ENCODE results near the gene SCRG1. TPM values are rescaled to one million over a fixed set of nuclear protein-coding genes. Genes with fewer than 3 reads are reported as not detected.

Gene SCRG1
- total RNA-seq (2021): not detected in 2 replicates
- percentile 5 among the genes with signal in this experiment for Bru-seq, nascent RNA
- BruChase-seq, experiment 1, labeled RNA remaining after a 2-hour chase: not detected
- BruChase-seq, experiment 2, labeled RNA remaining after a 6-hour chase: not detected
- long read RNA-seq, partial matches to known transcripts: 0 of 2 reads
- long read RNA-seq, other reads (novel, unspliced or antisense): 2 of 2 reads

DNA sequence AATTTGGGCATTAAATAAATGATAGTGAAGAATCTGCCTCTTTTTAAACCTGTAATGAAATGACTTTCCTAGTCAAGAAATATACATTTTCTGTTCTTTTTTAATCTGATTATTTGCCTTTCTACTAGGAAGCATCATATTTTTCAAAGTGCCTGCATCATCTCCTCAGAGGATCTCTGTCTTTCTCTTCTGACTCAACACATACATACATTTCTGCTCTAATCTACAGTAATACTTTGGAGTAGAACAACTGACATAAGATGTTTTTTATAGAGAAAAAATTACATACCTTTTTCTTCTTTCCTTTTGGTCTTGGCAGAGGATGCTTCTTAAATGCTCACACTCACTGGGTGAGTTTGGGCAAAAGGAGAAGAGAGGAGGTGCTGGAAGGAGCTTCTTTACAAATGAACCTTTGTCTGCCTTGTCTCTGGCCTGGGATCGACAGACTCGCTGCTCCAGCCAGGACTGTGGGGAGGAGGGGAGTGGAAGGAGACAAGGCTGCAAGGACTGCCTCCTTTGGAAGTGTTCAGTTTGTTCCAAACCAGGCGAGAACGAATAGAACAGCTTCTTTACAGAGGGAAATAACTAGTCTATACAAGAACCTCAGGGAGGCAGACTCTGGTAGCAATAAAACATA is at the start of gene SCRG1:
TSS of gene SCRG1 (minus strand) at position 338 of the 637 bp plus-strand sequence. CDS start 7,702 bp downstream, outside the sequence.
- ChIA-PET POLR2A (ENCODE audit: unreplicated experiment) (no interaction called here), CTCF (no interaction called here)
- Histone ChIP-seq H3K79me2 (ENCODE audit: low read depth) (no peaks in the 10 kb centered on the region), H3K27me3 (ENCODE audit: insufficient read depth, low read depth) (no peaks in the 10 kb centered on the region), H3K36me3 (ENCODE audit: low read depth) (no peaks in the 10 kb centered on the region), H3K4me2 (no peak within 1 kb of the TSS), H3K9me2 (ENCODE audit: insufficient read depth) (no peaks in the 10 kb centered on the region), H3K4me1 (replicated peaks; ENCODE audit: insufficient read depth) (no peaks in the 10 kb centered on the region), H4K20me1 (ENCODE audit: insufficient read depth) (no peaks in the 10 kb centered on the region), H3F3A (ENCODE audit: insufficient read depth, low read depth) (no peaks in the 10 kb centered on the region), H3K4me3 (no peak within 1 kb of the TSS), H3K27ac (no peak within 1 kb of the TSS), H2AFZ (no peak within 1 kb of the TSS), H3K9me3 (ENCODE audit: insufficient read depth, low read depth) (no peaks in the 10 kb centered on the region)
- intact Hi-C loops (cut with micrococcal nuclease; ENCODE audit: unreplicated experiment): no loop called here
- TF ChIP-seq EZH2 (IDR thresholded peaks at IDR 0.05; ENCODE audit: low read depth): no peak
- TF ChIP-seq, protein P1, sequence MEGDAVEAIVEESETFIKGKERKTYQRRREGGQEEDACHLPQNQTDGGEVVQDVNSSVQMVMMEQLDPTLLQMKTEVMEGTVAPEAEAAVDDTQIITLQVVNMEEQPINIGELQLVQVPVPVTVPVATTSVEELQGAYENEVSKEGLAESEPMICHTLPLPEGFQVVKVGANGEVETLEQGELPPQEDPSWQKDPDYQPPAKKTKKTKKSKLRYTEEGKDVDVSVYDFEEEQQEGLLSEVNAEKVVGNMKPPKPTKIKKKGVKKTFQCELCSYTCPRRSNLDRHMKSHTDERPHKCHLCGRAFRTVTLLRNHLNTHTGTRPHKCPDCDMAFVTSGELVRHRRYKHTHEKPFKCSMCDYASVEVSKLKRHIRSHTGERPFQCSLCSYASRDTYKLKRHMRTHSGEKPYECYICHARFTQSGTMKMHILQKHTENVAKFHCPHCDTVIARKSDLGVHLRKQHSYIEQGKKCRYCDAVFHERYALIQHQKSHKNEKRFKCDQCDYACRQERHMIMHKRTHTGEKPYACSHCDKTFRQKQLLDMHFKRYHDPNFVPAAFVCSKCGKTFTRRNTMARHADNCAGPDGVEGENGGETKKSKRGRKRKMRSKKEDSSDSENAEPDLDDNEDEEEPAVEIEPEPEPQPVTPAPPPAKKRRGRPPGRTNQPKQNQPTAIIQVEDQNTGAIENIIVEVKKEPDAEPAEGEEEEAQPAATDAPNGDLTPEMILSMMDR (conservative IDR thresholded peaks at IDR 0.05): no peak
- DNase-seq: no peak
- no TSS peak for BruUV-seq (replicated peaks)

DNA sequence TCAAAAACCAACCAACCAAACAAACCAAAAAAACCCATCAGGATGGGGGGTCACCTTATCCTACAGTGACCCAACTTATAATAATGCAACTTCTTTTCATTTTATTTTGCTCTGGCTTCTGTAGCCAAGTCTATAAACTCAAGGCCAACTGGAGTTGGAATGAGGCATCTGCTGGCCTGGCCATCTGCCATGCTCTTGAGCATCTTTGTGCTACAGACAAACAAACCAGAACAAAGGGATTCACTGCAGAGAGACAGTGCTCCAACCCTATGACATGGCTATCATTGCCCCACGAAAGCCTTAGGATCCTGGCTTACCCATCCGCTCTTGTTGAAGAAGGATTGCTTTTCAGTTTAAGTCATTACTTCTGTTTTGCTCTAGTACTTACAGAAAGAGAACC is 49.2 kb upstream of the SCRG1 start:
- Histone ChIP-seq H3F3A (ENCODE audit: insufficient read depth, low read depth) (no peaks in the 10 kb centered on the region), H4K20me1 (ENCODE audit: insufficient read depth) (no peaks in the 10 kb centered on the region), H3K4me3 (no peak overlapping the region), H3K9me2 (ENCODE audit: insufficient read depth) (no peaks in the 10 kb centered on the region), H2AFZ (no peak overlapping the region), H3K27me3 (ENCODE audit: insufficient read depth, low read depth) (no peaks in the 10 kb centered on the region), H3K9me3 (ENCODE audit: insufficient read depth, low read depth) (no peaks in the 10 kb centered on the region), H3K79me2 (ENCODE audit: low read depth) (no peaks in the 10 kb centered on the region), H3K36me3 (ENCODE audit: low read depth) (no peaks in the 10 kb centered on the region), H3K27ac (no peak overlapping the region), H3K4me2 (no peak overlapping the region), H3K4me1 (replicated peaks; ENCODE audit: insufficient read depth) (no peaks in the 10 kb centered on the region)
- no peak for TF ChIP-seq EZH2 (IDR thresholded peaks at IDR 0.05; ENCODE audit: low read depth)
- TF ChIP-seq, protein P1 (conservative IDR thresholded peaks at IDR 0.05): no peak
- DNase-seq: no peak
- POLR2A ChIA-PET (ENCODE audit: unreplicated experiment): no interaction called here
- CTCF ChIA-PET: no interaction called here
- intact Hi-C loops (cut with micrococcal nuclease; ENCODE audit: unreplicated experiment): no loop called here
- no TSS peak for BruUV-seq (replicated peaks)

DNA sequence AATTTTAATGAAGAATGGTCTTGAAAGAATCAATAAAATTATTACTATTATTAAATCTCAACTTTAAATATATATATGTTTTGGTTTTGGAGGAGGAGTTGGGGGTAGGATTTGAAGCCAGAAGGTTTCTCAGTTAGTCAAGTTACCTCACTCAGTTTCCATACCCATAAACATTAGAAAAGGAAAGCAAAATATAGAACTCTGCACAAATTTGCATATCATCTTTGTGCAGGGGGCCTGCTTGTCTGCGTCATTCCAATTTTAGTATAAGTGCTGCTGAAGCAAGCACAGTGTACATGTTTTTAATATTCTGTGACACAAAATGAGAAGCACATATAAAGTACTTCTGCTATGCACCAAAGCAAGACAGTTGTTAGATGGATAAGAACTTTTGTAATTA is 47.5 kb upstream of the SCRG1 start:
- H2AFZ ChIP-seq: no peak overlapping the region
- H3K36me3 ChIP-seq (ENCODE audit: low read depth): no peaks in the 10 kb centered on the region
- H3K4me1 ChIP-seq (replicated peaks; ENCODE audit: insufficient read depth): no peaks in the 10 kb centered on the region
- no peak overlapping the region for H3K4me3 ChIP-seq
- ChIA-PET POLR2A (ENCODE audit: unreplicated experiment) (no interaction called here), CTCF (no interaction called here)
- intact Hi-C loops (cut with micrococcal nuclease; ENCODE audit: unreplicated experiment): no loop called here
- no peaks in the 10 kb centered on the region for H3F3A ChIP-seq (ENCODE audit: insufficient read depth, low read depth)
- no peak overlapping the region for H3K4me2 ChIP-seq
- H3K27ac ChIP-seq: no peak overlapping the region
- DNase-seq: no peak
- no peaks in the 10 kb centered on the region for H4K20me1 ChIP-seq (ENCODE audit: insufficient read depth)
- TF ChIP-seq, protein P1 (conservative IDR thresholded peaks at IDR 0.05): no peak
- TF ChIP-seq EZH2 (IDR thresholded peaks at IDR 0.05; ENCODE audit: low read depth): no peak
- H3K79me2 ChIP-seq (ENCODE audit: low read depth): no peaks in the 10 kb centered on the region
- no peaks in the 10 kb centered on the region for H3K27me3 ChIP-seq (ENCODE audit: insufficient read depth, low read depth)
- H3K9me2 ChIP-seq (ENCODE audit: insufficient read depth): no peaks in the 10 kb centered on the region
- no TSS peak for BruUV-seq (replicated peaks)
- no peaks in the 10 kb centered on the region for H3K9me3 ChIP-seq (ENCODE audit: insufficient read depth, low read depth)

All from PC-9 (cell line).